Stimulated activated CD8-positive, alpha-beta memory T cell treated with anti-CD3 and anti-CD28 coated beads, Interleukin-4, amount 100 ng/mL, for 24 hours (primary cell): ENCODE results near the gene CCDC57.

Source experiments
- DNase-seq: peaks from one replicate; pipeline ENCODE4 v3.0.0-alpha.2; 2020; ENCODE audit warnings: low read depth

Gene CCDC57

DNA sequence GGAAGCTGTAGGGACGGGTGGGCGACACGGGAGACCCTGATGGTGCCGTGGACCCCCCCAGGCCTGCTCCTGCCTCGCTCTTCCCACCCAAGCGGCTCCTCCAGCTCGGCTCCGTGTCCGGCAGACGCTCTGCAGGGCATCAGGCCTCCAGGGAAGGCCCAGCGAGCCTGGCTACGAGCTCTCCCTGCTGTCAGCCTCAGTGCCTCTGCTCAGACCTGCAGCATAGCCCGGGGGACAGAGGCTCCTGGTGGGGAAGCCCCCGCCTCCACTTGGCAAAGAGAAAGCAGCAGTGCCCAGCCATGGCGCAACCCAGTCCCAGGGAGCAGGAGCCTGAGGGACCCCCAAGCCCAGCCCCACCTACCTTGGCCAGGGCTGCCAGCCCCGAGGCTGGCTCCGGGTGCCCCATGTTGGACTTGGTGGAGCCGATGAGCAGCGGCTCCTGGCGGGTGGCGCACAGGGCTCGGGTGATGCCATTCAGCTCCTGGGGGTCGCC lies 120.5 kb downstream of the CCDC57 start:
- no peak for DNase-seq

DNA sequence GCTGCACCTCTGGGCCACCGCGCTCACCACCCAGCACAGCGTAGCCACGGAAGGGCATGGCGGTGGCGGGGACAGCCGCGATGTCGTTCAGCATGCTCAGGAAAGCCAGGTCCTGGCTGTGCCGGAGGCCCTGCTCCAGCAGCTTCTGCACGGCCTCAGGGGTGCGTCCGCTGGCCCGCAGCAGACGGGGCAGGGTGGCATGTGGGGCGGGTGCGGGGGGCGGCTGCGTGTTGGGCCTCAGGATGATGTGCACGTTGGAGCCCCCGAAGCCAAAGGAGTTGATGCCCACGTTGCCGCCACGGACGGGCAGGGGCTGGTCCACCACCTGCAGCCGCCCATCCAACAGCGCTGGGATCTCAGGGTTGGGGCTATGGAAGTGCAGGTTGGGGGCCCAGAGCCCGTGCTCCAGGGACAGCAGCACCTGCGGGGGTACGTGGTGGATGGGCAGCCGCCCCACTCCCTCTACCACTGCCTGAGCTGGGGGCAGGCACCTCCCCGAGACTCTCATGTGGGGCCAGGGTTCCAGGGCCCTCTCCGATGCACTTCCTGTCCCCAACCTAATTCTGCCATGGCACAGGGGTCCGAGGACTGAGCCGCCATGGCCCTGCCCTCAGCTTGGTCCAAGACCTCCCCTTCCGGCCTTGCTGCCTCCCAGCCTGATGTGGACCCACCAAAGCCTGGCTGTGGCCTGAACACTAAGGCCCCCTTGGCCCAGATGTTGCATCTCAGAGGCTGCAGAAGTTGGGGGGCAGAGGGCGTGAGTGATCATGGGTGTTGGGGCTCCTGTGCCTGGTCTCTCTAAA lies 121.2 kb downstream of the CCDC57 start:
- no peak for DNase-seq

DNA sequence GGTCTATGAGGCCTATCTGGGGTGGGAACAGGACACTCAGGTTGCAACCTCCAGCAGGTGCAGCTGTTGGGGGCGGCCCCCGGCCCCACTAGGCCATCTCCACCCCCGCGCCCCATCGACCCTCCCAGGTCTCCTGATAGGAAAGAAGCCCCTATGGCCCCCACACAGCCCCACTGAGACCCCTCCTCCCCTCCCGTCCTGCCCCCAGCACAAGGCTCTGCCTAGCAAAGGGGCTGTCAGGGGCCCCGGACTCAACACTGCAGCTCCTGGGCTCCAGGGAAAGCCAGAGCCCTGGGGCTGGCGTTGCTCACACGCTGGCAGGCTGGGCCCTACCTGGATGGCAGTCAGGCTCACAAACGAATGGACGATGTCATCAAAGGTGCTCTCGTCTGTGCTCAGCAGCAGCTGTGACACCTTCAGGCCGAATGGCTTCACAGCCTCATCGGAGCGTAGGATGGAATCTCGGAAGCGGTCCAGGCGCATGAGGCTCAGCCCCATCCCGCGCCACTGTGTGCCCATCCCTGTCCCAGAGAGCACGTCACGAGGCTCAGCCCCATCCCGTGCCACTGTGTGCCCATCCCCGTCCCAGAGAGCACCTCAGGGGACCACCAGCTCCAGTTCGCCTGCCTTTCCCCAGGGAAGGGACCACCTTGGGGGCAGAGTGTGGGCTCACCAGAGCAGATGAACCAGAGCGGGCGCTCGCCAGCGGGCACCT lies 121.9 kb downstream of the CCDC57 start:
- no peak for DNase-seq

DNA sequence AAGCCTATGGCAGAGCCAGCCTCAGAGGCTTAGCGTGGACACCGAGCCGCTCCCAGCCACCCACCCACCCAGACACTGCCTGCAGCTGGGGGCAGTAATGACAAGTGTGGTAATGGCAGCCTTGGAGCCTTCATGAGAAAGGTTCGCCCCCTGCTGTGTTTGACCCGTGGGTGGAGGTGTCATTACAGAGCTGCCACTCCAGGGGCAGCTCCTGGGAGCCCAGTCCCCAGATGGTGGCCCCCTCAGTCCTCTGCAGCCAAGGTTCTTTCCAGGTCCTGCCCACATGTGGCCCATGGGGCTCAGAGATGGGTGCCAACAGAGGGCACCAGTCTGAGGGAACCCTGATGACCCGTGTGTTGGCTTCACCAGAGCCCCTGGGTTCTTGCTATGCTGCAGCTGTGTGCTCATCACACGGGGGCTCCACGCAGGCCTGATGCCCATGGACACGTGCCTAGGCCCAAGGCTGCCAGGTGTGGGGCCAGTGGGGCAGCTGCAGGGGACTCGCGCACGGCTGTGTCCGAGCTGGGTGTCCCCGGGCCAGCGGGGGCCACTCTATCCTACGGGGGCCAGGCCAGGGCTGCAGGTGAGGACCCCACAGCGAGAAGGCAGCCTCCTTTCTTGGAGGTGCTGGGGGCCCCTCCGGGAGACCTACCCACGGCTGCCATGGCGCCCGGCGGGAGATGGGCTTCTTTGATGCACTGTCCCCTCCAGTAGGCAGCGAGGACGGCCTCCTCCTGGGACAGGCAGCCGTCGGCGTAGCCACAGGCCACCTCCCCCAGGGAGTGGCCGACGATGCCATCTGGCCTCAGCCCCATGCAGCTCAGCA lies 122.7 kb downstream of the CCDC57 start:
- no peak for DNase-seq

DNA sequence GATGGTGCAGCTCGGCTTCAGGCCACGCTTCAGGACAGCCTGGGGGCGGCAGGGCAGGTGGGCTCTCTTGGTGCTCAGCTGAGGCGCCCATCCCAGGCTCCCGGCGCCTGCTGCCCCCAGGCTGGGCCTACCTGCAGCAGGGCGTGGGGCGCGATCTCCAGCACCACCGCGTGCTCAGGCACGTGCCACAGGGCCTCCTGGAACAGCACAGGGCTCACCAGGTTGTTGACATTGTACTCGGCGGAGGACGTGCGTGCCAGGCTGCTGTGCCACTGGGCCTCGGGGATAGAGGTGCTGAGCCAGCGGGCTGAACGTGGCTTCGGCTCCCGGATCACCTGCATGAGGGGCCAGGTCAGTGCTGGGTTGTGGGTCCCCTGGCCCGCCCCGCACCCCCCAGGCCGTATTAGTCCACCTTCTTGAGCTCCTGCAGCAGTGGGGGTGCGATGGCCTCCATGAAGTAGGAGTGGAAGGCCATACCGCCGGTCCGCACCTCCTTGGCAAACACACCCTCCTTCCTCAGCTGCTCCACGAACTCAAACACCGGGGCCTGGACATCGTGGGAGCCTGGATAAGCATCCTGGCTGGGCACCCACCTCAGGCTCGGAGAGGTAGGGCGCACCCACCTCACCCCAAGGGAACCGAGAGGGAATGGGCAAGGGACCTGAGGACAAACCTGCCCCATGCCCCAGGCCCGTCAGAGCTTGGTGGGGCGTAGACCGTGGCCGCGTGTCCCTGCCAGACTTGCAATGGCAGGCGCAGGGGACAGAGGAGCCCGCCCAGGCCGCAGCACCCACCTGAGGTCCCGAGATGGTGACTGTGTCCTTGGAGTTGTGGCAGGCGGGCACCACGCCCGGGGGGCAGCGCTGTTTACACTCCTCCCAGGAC lies 123.6 kb downstream of the CCDC57 start:
- DNase-seq: no peak

DNA sequence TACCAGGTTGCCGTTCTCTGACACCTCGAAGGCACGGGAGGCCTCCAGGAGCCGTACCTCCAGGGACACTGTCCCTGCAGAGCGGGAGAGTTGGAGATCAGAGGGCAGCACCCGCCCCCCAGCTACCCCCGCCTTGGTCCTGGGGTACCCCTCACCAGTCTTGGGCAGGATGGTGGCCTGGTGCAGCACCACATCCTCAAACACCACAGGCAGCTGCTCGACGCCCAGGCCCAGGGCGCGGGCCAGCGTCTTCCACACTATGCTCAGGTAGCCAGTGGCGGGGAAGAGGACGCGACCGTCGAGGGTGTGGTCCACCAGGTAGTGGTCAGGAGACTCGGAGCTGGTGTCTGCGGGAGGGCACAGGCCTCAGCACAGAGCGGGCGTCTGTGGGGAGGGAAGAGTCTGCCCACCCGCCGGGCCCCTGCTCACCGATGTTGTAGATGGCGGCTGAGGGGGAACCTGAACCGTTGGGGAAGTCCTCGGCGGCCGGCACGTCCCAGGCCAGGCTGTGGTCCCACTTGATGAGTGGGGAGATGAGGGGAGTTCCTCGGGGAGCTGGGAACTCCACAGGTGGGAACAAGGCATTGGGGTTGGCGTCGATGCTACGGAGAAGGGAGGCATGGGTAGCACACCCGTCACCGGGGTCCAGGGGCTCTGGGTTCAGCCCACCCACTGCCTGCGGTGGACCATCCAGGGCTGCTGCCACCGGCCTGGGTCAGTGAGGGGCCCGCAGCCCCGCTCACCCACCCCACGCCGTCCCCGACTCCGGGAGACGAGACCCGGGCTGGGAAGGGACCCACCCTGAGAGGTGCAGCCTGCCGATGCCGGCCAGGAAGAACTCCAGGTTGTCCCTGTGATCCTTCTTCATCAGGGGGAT lies 124.4 kb downstream of the CCDC57 start:
- no peak for DNase-seq

DNA sequence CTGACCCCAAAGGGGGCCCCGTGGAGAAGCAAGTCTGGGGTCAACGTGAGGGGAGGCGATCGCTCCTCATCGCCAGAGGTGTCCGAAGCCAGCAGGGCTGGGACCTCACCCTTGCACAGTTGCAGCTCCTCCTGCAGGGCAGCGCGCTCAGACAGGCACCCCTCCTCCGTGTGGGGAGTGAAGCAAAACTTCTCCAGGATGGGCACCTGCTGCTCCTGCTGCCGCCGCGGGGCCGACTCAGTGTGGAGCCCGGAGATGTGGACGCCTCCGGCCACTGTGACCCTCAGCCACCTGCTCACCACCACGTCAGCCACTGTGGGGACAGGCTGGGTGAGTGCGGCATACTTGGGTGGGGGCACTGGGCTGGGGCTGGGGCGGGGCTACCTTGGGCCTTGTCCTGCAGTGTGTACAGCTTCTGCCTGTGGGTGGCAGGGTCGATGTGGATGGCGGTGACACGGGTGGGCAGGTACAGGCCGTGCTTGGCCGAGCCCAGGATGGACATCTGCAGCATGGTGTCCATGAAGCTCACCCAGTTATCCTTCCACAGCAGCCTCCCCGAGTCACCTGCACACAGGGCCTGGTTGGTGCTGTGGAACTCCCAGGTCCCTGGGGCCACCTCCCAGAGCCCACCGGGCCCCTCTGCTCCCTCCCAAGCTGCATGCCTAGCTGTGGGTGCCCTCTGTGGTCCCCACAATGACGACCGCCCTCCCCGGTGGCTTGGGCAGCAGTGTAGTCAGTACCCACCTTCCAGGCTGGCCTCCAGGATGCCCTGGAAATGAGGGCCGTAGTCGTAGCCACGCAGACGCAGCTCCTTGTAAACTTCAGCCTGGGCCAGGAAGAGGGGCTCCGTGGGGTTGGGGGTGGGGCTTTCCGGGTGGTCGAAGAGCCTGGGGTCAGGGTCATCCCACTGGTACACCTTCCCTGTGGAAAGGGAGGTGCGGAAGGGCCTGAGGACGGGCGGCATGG lies 125.4 kb downstream of the CCDC57 start:
- DNase-seq: no peak

DNA sequence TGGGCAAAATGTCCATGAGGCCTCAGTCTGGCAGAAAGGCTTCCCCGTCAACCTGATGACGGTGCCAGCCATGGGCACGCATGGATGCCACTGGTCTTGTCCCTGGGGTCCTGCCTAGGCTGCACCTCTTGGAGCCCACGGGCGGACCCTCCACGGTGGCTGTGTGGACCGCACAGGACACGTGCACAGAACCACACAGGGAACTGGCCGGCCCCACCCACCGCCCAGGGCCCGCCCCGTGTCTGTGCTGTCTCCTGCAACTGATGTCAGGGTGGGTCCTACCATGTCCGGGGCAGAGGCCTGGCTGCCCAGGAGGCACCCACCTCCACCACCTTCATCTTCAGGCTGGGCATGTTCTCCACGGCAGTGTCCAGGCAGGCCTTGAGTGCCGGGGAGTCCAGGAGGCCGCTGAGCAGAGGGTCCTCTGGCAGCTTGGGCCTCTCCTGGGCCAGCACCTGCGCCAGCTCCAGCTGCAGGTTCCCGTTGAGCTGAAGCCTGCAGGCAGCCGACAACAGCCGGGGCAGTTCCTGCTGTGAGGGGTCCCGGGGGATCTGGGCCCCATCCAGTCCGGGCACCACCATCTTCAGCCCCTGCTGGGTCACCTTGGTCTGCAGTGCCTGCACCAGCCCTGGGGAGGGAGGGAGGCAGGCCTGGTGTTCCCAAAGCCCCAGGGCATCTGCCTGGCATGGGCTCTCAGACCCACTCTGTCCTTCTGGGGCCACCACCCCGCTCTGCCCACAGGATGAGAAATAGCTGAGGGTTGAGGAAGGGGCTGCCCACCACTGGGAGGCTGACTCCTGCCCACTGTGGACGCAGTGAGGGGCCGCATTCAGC lies 126.5 kb downstream of the CCDC57 start:
- DNase-seq: no peak

DNA sequence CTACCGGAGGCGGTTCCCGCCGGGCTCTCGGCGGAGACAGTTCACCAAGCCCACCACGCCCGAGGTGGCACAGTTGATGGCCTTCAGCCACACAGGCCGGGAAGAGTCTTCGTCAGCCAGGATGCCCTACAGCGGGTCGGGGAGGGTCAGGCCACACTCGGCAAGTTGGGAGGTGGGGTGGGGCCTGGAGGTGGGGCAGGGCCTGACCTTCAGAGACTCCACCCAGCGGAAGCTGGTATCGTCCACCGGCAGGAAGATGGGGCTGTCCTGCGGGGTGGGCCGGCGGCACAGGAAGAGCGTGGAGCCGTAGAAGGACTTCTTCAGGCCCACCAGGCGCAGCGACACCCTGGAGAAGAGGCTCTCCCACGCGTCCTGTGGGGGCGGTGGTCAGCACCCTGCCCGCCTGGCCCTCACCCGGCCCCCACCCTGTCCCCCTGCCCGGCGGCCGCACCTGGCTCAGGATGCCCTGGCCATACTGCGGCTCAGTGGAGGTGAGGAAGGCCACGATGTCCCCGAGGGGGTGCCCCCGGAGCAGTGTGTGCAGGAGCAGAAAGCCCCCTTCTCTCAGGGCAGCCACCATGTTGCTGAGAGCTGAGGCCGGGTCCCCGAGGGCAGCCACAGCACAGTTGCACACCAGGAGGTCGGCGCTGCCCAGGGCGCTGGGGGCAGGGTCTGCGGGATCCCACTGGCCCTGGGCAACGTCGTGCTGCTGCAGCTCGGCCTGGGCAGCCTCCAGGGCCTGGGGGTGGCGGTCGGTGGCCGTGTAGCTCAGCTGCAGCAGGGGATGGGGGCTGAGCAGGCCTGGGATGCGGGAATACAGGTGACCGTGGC lies 127.4 kb downstream of the CCDC57 start:
- no peak for DNase-seq

DNA sequence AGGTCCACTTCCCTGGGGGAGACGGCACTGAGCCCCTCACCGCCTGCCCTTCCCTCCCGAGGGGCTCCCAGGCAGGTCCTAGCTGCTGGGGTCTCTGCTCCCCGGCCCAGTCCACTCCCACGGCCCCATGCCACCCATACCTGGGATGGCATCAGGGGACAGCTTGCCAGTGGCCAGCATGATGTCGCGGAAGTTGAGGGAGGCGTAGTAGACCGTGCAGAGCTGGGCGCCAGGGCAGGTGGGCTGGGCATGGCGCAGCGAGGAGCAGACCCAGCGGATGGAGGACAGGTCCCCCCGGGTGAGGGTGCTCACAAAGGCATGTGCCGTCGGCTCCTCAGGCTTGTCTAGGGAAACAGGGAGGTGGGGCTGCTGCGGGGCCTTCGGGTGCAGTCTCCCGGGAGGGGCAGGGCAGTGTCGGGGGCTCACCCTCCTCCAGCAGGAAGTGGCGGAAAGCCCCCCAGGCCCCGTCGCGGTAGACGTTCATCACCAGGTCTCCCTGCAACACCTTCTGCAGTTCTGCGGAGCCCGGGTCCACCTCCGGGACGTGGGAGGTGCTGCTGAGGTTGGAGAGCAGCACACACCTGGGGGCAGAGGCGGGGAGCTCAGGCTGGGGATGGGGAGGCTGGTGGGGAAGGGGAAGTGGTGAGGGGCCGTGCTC lies 128.1 kb downstream of the CCDC57 start:
- DNase-seq: no peak

DNA sequence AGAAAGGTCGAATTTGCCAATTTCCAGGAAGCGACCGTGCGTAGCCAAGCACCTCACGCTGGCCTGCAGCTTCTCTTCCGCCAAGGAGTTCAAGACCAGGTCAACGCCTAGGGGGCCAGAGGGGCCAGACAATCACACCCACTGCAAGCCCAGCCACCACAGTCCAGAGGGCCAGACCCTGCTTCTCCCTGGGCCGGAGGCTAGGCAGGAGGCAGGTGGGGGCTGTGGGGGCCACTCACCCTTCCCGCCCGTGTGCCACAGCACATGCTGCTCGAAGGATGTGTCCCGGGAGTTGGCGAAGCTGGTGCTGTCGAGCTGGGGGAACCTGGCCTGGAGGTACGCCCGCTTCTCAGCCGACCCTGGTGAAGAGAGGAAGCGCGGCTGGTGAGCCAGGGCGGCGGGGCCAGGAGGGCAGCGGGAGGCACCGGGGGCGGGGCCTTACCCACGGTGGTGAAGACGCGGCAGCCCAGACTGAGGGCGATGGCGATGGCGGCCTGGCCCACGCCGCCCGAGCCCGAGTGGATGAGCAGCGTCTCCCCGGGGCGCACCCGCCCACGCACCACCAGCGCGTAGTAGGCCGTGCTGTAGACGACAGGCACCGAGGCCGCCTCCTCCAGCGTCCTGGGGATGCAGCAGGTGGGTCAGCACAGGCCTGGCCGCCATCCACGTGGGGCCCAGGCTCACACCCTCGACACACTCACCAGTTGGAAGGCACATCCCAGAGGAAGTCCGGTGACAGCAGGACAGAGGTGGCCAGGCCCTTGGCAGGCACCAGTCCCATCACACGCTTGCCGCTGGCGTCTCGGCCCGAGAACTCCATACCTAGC lies 128.9 kb downstream of the CCDC57 start:
- no peak for DNase-seq

DNA sequence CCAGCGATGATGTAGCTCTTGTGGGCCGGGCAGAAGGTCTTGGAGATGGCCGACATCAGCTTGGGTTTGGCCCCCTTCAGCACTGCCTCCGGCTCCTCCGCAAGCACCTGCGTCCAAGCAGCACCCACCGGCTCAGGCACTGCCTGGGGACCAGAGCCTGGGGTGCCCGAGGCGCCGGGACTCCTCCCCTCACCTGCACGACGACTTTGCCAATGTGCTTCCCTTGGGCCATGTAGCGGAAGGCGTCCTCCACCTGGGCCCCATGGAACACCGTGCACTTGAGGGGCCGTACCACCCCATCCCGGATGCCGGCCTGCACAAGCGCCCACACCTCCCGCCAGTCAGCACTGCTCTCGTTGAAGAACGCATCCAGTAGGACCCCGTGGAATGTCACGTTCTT lies 129.6 kb downstream of the CCDC57 start:
- DNase-seq: no peak

DNA sequence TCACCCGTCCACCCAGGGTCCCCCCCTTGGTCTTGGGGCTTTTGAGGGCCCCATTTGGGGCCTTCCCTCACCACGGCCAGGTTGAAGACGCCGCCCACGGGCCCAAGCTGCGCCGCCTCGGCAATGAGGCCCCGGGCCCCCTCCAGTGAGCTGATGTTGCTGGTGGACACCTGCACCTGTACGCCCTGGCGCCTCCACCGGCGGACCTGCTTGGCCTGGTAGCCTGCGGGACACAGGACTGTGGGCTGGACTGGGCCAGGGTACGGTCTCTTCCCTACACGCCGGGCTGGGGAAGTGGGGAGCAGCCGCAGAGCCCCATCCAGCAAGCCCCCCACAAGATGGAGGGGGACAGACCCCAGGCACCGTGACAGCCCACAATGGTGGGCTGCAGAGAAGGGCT lies 130.2 kb downstream of the CCDC57 start:
- DNase-seq: no peak

DNA sequence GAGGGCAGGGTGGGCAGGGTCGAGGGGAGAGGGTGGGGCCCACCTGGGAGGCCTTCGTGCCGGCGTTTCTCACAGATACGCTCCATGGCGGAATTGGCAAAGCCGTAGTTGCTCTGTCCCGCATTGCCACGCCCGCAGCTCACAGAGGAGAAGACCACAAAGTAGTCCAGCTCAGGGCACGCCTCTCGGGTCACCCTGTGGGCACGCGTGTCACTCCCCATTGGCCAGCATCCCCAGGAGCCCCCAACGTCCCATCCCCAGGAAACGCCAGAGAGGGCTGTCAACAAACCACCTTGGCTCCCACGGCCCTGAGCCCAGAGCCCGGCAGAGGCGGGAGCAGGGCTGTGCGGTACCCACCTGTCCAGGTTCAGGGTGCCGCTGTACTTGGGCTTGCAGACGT lies 130.7 kb downstream of the CCDC57 start:
- DNase-seq: no peak

DNA sequence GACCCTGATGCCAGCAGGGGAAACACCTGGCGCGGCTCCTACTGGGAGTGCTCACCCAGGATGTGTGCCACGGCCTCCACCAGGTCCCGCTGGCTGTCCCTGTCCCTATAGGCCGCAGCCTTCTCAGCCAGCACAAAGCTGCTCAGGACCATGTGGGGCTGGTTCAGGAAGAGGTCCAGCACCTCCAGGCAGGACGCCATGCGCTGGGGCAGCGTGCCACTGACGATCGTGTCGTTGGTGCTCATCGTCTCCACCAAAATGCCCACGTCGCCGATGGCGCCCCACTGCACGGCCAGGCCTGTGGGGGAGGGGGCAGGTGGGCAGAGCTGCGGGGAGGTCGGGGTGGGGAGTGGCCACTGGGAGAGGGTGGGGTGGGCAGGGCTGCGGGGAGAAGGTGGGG lies 131.1 kb downstream of the CCDC57 start:
- DNase-seq: no peak
